ENCODE measurements around the gene CCDC188.

The CCDC188 gene

DNA sequence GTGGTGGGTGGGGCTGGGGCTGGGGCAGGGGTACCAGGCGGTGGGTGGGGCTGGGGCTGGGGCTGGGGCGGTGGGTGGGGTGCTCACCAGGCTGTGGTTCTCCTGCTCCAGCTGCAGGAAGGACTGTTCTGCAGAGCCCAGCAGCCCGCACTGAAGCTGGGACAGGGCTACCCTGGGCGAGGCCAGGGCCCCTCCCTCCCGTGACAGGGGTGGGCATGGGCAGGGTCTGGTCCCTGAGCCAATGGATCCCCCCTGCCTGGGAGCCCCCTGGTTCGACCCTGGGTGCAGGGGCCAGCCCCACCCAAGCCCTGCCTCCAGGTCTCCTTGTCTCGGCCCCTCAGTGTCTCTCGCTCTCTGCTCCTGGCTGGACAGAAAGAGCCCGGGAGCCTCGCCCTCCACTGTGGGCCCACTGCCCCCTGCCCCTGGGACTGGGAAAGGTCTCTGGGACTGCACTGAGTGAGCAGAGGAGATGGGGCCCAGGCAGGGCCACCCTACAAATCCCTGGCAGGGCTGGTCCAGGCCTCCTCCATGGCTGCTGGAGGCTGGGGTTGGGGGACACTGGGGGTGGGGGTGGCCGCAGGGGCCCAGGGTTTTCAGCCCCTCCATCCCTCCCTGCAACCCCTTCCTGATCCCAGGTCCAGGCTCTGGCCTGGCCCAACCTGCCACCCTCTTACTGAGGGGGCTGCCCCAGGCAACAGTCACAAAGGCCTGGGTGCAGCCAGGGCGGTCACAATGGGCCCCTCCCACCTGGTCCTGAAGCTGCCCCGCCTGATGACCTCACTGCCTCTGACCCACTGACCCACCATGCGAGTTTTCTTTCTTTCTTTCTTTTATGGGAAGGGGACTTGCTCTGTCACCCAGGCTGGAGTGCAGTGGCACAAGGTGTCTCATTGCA, at the start of gene CCDC188:
TSS of gene CCDC188 (minus strand) at position 675 of the 895 bp plus-strand sequence. CDS start at position 606, 69 bp downstream.
- no peak for DNase-seq (ENCODE audit: low read depth in 2 of 2)

DNA sequence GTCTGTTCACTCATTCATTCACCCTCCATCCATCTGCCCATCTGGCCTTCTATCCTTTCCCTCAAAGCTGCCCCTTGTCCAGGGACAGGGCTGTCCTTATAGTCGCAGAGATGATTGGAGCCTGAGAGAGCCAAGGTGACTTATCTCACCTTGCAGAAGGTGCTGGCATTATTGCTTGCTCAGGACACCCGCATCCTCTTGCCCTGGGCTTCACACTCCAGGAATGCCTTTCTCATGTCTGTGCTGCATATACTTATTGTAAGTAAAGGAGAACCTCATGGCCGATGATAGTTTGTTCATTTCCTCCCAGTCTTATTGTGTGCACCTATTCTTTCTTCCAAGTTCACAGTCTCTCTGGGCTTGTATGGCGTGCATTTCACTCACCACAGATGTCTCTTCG, 49.1 kb upstream of the CCDC188 start:
- DNase-seq (ENCODE audit: low read depth in 2 of 2), result no peak

DNA sequence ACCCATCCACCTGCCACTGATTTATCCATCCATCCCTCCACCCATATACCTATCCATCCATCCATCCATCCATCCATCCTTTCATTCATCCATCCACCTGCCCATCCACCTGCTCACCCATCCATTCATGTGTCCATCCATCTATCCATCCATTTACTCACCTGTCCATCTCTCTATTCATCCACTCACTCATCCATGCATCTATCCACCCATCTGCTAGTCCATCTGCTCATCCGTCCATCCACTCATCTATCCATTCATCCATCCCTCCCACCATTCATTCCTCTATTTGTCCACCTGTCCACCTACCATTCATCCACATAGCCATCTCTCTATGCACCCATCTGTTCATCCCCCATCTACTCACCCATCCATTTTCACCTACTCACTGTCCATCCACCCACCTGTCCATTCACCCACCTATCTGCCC, 48.6 kb upstream of the CCDC188 start:
- DNase-seq (ENCODE audit: low read depth in 2 of 2), result no peak

DNA sequence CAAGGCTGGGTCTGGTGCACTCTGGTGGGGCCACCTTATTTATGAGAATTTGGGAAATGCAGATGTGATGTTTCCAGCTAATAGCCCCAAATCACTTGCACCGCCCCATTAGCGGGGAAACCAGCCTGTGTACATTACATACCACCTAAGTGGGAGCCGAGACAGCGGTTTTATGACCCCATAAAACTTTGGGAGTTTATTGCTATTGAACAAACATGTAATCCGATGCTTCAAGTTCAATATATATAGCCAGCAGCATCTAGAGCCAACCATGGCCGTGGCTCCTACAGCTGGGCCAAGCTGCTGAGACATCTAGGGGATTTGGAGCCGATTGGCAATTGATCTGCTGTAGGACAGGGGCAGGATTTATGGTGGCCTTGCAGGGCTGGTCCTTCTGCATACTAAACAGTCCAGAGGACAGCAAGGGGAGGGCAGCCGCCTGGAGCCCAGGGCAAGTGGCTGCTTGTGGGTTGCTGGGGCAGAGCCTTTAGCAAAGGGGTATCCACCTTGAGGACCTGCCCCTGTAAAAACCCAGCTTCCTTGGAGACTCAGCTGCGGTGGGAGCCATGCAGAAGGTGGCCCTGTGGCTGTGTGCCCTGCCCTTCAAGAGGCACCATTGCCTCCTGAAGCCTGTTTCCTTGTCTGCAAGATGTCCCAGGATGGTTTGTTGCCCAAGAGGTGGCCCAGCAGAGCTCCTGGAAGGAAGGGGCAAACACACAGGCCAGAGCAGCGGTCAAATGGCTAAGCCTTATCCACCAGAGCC, 47.9 kb upstream of the CCDC188 start:
- DNase-seq (ENCODE audit: low read depth in 2 of 2), result no peak

DNA sequence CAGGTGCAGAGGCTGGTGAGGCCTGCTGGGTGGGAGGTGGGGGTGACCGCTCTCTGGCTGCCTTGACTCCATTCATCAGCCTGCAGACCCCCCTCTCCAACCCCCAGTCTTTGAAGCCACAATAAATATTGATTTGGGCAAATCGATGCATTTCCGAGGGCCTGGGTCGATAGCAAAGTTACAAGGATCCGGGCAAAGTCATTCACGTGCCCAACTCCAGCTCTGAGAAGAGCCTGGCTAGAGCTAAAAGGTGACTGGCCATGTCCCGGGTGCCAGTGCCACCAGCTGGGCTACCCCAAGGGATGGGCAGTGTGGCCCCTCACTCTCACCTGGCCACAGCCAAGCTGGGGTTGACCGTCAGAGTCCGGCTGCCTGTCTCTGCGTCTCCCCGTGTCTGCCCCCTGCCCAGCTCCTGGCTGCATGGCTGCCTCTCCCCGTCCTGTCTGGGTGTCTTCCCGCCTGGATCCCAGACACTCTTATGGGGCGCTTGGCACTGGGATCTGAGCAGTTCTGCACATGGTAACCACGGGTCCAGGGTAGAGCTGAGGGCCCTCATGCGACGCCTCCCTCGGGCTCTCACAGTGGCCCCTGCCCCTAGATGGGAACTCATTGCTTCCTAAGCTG, 46.7 kb upstream of the CCDC188 start:
- no peak for DNase-seq (ENCODE audit: low read depth in 2 of 2)

DNA sequence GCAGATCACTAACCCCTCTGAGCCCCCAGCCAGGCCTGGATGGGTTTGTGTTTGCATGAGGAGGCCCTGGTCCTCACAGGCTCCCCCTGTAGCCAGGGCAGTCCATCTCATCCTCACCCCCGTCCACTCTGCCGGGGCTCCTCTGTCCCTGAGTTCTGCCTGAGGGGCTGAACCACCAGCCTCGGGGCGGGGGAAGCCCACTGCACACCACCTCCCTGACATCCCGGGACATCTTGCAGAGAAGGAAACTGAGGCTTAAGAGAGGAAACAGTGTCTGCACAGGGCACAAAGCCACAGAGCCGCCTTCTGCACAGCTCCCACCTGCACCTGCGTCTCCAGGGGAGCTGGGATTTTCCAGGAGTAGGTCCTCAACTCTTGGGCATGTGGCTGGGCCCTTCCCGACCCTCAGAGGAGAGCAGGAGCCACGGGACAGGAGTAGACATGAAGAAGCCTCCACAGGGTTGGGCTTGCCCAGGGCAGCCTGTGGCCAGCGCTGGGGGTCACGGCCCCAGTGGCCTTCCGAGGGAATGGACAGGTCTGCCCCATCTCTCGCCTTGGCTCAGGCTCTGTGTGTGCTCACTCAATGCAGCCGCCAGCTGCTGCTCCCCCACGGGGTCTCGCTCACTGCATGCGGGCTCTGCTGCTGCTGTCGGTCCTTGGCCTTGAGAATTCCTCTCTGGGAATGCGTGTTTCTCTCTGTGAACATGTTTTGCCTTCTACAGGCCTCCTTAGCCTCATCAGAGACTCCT, 45.4 kb upstream of the CCDC188 start:
- DNase-seq (ENCODE audit: low read depth in 2 of 2), result no peak

DNA sequence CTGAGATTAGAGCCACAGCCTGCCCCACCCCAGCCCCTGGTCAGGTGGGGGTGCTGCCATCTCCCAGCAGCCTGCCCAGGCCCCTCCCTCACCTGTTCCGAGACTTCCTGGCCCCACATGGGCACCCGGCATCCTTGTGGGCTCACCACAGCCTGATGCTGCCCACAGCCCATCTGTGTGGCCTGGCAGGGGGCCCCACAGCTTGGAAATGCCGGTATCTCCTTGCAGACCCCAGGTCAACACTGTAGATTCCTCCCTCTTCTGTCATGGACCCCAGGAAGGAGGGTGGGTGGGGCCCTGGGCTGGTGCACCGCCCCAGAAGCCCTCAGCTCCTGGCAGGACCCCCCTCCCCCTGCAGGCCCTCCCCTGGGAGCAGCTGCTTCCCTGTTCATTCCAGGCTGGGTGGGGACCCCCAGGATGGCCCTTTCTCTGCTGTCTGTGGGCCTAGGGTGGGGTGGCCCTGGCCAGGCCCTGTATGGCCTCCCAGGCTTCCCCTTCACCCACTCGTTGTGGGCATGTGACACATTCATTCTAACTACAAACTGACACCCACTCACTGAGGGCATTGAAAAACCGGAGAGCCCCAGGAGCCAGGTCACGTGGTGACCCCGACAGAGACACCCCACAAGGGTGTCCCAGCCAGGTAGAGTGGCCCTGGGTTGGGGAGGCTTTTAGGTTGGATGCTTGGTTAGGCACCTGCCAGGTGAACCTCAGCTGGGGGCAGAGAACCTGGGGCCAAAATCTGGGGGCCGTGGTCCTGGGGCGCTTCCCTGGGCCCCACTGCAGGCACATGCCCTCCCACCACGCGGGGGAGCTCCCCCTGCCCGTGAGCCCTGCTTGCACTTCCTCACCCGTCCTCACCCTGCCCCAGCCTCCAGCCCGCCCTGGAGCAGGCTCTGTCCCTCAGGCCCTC, 44.1 kb upstream of the CCDC188 start:
- no peak for DNase-seq (ENCODE audit: low read depth in 2 of 2)

DNA sequence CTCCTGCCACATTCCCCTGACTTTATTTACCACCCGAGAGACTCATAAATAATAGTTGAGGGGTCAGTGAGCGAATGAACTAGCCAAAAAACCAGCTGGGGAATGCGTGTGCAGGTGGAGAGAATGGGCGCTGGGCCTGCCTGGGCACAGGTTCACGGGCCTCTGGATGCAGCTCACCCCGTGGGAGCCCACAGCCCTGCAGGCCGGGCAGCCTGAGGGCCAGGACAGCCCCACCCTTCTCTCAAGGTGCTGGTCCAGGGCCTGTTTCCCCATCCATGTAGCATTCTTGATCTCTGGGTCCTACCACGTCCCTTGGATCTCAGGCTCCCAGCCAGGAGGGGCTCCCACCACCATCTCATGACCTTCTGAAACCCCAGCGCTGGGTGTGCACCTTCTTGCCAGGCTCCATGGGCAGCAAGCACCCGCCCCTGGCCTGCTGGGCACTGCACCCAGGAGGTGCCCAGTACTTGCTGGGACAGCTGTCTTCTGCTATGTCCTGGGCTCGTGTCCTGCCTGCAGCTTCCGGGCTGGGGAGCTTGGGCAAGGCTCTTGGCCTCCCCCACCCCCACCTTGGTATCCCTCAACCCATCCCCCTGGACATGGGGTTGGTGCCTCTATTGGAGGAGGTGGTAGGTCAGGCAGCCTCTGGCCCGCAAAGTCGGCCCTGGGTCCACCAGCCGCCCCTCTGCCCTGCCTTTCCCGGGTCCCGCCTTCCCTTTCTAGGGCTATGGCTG, 43.1 kb upstream of the CCDC188 start:
- no peak for DNase-seq (ENCODE audit: low read depth in 2 of 2)

DNA sequence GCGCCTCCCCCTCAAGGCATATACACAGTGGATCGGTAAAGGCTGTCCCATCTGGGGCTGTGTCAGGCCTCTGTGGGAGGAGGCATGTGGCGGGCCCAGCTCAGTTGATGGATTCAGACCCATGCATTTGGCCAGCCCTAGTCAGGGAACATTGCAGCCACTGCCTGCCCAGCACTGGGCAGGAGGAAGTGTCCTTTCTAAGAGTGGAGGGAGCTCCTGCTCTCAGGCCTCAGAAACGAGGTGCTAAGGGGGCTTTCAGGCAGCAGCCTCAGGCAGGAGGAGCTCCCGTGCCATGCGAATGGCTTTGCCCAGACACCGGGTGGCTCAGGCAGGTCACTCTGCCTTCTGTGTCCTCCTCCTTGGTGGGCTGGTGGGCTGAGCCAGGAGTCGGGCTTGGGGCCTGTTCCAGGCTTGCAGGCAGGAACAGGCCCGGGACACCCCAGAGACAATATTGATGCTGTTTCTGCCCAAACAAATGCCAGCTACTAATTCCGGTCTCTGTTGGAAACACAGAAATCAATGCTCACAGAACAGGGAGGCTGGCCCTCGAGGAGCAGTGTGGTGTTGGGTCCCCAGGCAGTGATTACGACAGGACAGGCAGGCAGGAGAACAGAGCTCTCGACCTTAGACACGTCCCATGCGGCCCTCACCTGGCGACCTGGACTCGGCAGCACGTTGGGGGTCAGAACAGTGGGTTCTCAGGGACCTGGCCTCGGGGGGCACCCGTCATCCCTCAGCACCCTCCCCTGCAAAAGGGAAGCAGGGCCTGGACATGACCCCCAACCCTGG, 42.3 kb upstream of the CCDC188 start:
- DNase-seq (ENCODE audit: low read depth in 2 of 2), result no peak

DNA sequence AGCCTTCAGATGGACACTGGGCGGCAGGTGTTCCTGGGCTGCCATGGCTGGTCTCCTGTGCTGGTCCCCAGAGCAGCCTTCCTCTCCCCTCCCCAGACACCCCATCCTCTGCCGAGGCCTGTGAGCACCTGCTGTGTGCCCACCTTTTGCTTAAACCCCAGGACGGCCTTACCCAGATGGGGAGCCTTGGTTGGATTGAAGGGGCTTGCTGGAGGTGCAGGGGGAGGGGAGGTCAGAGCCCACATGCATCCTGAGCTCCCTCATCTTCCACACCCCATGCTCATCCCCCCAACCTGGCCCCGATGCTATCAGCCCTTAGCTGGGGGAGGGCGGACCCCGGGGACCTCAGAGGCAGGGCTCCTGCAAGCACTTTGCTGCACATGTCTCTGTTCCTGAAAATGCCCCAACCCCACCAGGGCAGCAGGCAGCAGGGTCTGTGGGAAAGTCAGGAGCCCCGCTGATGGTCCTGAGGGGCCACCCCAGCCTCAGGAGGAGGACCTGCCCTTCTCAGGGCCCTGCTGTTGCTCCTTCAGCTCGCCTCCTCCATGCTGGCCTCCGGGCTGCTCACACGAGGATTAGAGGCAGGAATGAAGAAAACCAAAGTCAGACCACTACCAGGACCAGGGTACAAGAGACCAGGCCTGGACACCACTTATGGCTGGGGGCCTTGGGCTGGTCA, 41.6 kb upstream of the CCDC188 start:
- DNase-seq (ENCODE audit: low read depth in 2 of 2), result no peak

DNA sequence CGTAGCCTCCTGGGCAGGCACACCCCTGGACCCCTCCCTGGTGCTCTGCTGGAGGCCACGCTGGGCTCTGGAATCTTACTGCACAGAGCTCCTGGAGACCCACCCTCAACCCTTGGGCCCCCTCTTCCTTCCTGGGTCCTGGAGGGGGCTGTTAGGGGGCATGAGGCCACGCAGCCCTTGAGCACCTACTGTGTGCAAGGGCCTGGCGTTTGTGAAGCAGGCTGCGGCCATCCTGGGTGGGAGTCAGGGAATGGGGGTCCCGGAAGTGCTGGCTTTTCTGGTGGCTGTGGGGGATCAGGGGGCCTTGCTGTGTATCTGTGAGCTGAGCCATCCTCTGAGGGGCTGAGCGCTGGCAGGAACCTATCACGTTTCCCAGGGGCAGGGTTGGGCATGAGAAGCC, 40.9 kb upstream of the CCDC188 start:
- no peak for DNase-seq (ENCODE audit: low read depth in 2 of 2)

DNA sequence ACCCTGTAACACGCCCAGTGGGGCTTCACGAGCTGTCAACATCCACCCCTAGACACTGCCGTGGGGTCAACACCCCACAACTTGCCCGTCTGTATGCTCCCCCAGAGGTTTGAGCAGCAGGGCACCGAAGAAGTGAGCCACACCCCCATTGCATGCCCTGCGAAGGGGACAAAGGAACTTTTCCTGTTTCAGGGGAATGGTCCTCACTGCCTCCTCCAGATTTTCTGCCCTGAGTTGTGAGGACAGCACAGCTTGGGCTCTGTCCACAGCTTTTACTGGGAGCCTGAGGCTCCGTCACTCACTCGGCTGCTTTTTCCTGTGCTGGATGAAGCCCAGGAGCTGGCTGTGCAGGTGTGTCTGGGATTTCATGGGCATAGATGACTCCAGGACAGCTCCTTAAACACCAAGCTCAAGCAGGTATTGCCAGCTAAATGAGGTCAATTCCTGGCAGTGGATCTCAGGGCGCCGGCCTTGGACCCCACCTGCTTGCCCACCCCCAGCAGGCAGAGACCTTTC, 40.2 kb upstream of the CCDC188 start:
- DNase-seq (ENCODE audit: low read depth in 2 of 2), result no peak

DNA sequence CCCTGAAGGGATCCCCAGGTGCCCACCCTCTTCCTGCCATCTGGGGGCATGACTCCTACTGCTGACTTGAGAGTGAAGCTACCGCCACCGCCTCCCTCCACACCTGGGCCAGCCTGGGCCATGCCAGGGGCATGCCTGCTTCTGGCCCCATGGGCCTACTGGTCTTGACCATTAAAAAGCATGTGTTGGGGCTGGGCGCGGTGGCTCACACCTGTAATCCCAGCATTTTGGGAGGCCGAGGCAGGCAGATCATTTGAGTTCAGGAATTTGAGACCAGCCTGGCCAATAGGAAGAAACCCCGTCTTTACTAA, 37.7 kb upstream of the CCDC188 start:
- no peak for DNase-seq (ENCODE audit: low read depth in 2 of 2)

DNA sequence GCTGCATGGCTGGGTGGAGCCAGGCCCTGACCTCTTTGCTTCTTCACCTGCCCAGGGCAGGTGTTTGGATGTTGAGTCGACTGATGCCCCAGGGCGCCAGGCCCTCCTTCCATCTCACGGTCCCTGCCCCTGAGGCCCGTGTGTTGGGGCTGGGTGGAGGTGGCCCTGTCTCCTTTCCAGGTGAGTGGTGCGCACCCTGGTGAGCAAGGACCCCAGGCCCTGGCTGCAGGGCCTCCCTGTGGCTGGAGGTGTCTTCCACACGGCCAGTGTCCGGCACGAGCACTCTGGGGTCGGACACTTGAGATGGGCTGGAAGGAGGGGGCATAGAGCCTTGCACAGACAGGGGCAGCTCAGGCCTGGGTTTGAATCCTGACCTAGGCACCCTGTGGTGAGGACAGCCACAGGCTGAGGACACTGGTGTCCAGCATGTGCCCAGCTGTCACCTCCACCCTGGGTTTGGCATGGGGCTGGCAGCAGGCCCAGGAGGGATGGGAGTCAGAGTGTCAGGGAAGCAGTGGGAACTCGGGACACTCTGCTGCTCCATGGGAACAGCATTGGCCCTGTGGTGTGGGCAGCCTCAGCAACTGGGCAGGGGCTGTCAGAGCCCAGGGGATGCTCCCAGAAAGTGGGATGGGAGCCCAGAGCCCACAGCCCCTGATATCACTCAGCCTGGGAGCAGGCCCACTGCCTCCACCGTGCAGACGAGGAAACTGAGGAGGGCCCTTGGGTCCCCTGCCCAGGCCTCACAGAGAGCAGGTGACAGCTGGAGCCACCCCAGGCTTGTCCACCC, 37.1 kb upstream of the CCDC188 start:
- no peak for DNase-seq (ENCODE audit: low read depth in 2 of 2)

DNA sequence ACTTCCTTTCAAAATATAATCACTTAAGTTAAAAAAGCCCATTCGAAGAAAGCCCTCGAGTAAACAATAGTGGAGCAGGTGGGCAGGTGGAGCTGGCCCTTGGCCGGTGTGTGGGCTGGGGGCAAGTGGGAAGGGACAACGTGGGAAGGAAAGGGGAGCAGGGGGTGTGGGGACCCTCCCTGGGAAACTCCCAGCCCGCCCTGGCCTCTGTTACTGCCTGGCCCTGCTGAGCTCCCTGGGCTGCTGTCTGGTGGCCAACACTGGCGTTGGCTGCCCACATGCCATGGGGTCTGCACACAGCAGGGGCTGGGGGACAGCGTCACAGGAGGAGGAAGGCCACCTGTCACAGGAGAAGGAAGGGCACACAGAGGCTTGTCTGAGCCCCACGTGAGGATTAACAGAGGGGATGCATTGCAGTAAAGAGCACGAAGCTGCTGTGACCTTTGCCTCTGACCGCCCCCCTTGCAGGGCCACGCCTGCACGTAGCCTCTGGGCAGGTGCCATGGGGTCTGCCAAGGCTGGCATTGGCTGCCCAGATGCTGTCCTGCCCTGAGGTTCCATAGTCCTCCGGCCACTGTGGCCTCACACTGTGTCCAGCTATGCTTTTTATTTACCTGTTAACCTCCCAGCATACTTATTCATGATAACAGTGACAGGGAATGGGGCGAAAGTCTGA, 36.2 kb upstream of the CCDC188 start:
- DNase-seq (ENCODE audit: low read depth in 2 of 2), result no peak

DNA sequence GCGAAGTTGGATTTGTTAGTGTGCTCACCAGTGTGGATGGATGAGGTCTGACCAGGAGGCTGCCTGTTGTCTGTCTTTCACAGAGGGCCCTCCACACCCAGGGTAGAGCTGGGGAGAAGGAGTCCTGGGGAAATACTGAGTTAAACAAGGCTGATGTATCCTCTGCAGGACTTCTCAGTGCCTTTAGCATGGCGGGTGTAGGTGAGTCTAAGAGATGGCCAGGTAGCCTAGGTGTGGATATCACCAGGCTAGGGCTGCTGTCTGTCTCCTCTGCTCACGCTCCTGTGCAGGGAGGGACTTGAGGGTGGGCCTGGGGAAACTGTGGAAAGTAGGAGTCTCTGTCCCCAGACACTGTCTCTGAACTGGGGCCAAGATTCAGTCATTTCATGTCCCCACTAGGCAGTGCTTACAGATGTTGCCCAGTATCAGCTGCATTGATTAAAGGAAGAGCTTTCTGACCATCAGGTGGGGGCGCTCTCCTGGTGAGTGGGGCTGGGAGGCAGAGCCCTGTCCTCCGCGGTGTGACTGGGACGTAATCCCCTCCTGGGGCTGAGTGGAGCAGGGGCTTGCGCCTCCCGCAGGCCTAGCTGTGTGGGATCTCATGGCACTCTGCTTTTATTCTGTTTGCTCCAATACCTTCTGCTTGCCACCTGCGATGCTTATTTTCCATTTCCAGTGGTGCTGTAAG, 35.5 kb upstream of the CCDC188 start:
- no peak for DNase-seq (ENCODE audit: low read depth in 2 of 2)

DNA sequence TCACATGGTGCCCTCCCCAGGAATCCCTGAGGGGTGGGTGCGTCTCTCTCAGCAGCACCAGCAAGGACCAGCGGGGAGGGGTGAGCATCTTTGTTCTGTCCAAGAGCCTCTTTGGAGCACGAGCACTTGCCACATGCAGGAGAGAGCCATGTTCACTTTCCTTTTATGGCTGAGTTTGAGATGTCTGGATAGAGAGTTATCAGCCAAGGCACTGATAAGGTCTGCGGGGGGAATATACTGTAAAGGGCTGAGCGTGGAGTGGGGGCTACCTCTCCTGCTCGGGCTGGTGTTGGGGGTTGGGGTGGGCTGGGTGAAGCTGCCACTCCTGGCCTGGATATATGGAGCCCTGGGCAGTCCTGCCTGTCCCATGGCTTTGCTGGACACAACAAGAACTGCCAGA, 34.9 kb upstream of the CCDC188 start:
- no peak for DNase-seq (ENCODE audit: low read depth in 2 of 2)
